ENCODE measurements around the gene TBC1D8. TPM values are rescaled to one million over a fixed set of nuclear protein-coding genes. Genes with fewer than 3 reads are reported as not detected.

TBC1D8 gene
- total RNA-seq, 1 experiment from 2014 or later, result 5.1 TPM

DNA sequence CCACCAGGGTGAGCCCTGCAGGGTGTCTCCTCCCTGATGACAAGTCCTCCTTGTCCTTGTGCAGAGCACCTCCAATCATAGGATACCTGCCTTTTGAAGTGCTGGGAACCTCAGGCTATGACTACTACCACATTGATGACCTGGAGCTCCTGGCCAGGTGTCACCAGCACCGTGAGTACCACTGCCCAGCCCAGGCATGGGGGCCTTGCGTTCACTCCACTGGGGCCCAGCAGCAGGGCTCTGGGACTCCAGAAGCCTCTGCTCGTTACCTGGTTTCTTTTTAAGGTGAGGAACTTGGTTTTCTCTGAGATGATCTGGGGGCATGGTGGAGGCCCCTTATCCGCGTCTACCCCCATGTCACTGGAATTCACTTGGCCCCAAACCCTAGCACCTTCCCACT, 185.6 kb downstream of the TBC1D8 start:
- Histone ChIP-seq H3K27ac (ENCODE audit: low read depth, low read length, poor library complexity, severe bottlenecking) (no peak overlapping the region), H3K9me3 (ENCODE audit: low read depth, low read length, poor library complexity, severe bottlenecking) (no peaks in the 10 kb centered on the region), H3K27me3 (replicated peaks; ENCODE audit: insufficient read depth, low read depth, low read length, poor library complexity) (no peaks in the 10 kb centered on the region), H3K4me1 (ENCODE audit: insufficient read depth, low read length, poor library complexity, severe bottlenecking) (no peaks in the 10 kb centered on the region), H3K36me3 (ENCODE audit: insufficient read depth, low read length, poor library complexity, severe bottlenecking) (no peaks in the 10 kb centered on the region), H3K4me3 (ENCODE audit: low read depth, low read length, poor library complexity, severe bottlenecking) (no peak overlapping the region)
- no peak for DNase-seq (ENCODE audit: low spot score)
- BruUV-seq (replicated peaks), result no TSS peak
- CTCF ChIA-PET, result no interaction called here
- no peak for TF ChIP-seq EZH2 (IDR thresholded peaks at IDR 0.05; ENCODE audit: borderline replicate concordance, low read depth, low read length, poor library complexity, severe bottlenecking)
- TF ChIP-seq CTCF (conservative IDR thresholded peaks at IDR 0.05; ENCODE audit: low read depth, low read length), result no peak
- intact Hi-C loops (cut with micrococcal nuclease; ENCODE audit: unreplicated experiment), result no loop called here
- POLR2A ChIA-PET (ENCODE audit: low non-redundant PET), result interaction anchor here (0.6 kb wide), 1 partner anchor 72 kb away, joined by 3 read pairs; no protein-coding TSS in a partner anchor

GRCh38 chr2:100964681-100965169, 186.5 kb downstream of the TBC1D8 start:
- no TSS peak for BruUV-seq (replicated peaks)
- intact Hi-C loops (cut with micrococcal nuclease; ENCODE audit: unreplicated experiment), result no loop called here

DNA sequence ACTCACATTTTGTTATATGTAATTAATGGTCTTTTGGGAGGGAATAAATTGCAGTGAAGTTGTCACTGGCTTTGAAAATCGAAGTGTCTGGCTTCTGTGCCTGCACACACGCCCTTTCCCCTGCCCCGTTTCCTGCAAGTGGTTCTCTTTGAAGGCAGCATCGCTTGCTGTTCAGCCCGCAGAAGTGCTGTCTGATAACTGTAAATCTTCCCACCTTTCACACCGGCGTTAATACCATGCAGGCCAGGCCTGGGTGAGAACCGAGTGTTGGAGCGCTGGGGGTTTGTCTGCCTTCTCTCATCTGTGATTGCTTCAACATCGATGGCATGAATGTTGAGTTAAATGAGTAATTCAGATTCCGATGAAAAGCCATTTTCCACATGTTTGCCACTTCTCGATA, 187.0 kb downstream of the TBC1D8 start:
- CTCF ChIA-PET, result no interaction called here

More at GRCh38 chr2:100964681-100965169, 186.5 kb downstream of the TBC1D8 start:
- Histone ChIP-seq H3K4me3 (ENCODE audit: low read depth, low read length, poor library complexity, severe bottlenecking) (no peak overlapping the region), H3K9me3 (ENCODE audit: low read depth, low read length, poor library complexity, severe bottlenecking) (no peaks in the 10 kb centered on the region), H3K36me3 (ENCODE audit: insufficient read depth, low read length, poor library complexity, severe bottlenecking) (no peaks in the 10 kb centered on the region), H3K4me1 (ENCODE audit: insufficient read depth, low read length, poor library complexity, severe bottlenecking) (no peaks in the 10 kb centered on the region), H3K27me3 (replicated peaks; ENCODE audit: insufficient read depth, low read depth, low read length, poor library complexity) (no peaks in the 10 kb centered on the region), H3K27ac (ENCODE audit: low read depth, low read length, poor library complexity, severe bottlenecking) (no peak overlapping the region)
- no peak for DNase-seq (ENCODE audit: low spot score)
- CTCF ChIA-PET, result no interaction called here
- no peak for TF ChIP-seq EZH2 (IDR thresholded peaks at IDR 0.05; ENCODE audit: borderline replicate concordance, low read depth, low read length, poor library complexity, severe bottlenecking)
- TF ChIP-seq CTCF (conservative IDR thresholded peaks at IDR 0.05; ENCODE audit: low read depth, low read length), result no peak
- POLR2A ChIA-PET (ENCODE audit: low non-redundant PET), result no interaction called here

More for the DNA sequence above, 187.0 kb downstream of the TBC1D8 start:
- no peak overlapping the region for H3K4me3 ChIP-seq (ENCODE audit: low read depth, low read length, poor library complexity, severe bottlenecking)
- H3K27ac ChIP-seq (ENCODE audit: low read depth, low read length, poor library complexity, severe bottlenecking), result no peak overlapping the region
- TF ChIP-seq CTCF (conservative IDR thresholded peaks at IDR 0.05; ENCODE audit: low read depth, low read length) (no peak), EZH2 (IDR thresholded peaks at IDR 0.05; ENCODE audit: borderline replicate concordance, low read depth, low read length, poor library complexity, severe bottlenecking) (no peak)
- POLR2A ChIA-PET (ENCODE audit: low non-redundant PET), result no interaction called here
- no peaks in the 10 kb centered on the region for H3K4me1 ChIP-seq (ENCODE audit: insufficient read depth, low read length, poor library complexity, severe bottlenecking)
- no peak for DNase-seq (ENCODE audit: low spot score)
- no TSS peak for BruUV-seq (replicated peaks)
- no peaks in the 10 kb centered on the region for H3K9me3 ChIP-seq (ENCODE audit: low read depth, low read length, poor library complexity, severe bottlenecking)
- H3K36me3 ChIP-seq (ENCODE audit: insufficient read depth, low read length, poor library complexity, severe bottlenecking), result no peaks in the 10 kb centered on the region
- intact Hi-C loops (cut with micrococcal nuclease; ENCODE audit: unreplicated experiment), result no loop called here
- H3K27me3 ChIP-seq (replicated peaks; ENCODE audit: insufficient read depth, low read depth, low read length, poor library complexity), result no peaks in the 10 kb centered on the region

All from A673 (cell line).